HepG2 (cell line): Measurements from ENCODE around the gene LRRC3C. TPM values are rescaled to one million over a fixed set of nuclear protein-coding genes. Genes with fewer than 3 reads are reported as not detected.

Source experiments
- ASH2L ChIP-seq: fragments of 300-600, 200-600 bp; sonication (generic); IDR thresholded peaks from 2 replicates; pipeline ENCODE4 v1.7.0; 2017; ENCODE audit warnings: low read depth, mild to moderate bottlenecking, moderate library complexity, mixed read lengths, low read length; ENCODE audit not compliant: insufficient read length
- CHD2 ChIP-seq: IDR thresholded peaks from 2 replicates; pipeline ENCODE4 v1.6.1; 2011; ENCODE audit warnings: low read depth, low read length, improper control_type of control experiment
- ETV5 ChIP-seq: IDR thresholded peaks from 2 replicates; pipeline ENCODE4 v1.6.1; 2018; ENCODE audit warnings: missing biosample characterization, missing genetic modification reagents, inconsistent platforms, borderline replicate concordance
- GZF1 ChIP-seq: sonication (generic); formaldehyde crosslinking; IDR thresholded peaks from 2 replicates; pipeline ENCODE4 v1.5.1; 2020; ENCODE audit warnings: mild to moderate bottlenecking, missing genetic modification reagents
- KDM4B ChIP-seq: sonication (generic); formaldehyde crosslinking; IDR thresholded peaks from 2 replicates; pipeline ENCODE4 v1.4.0; 2020; ENCODE audit warnings: missing genetic modification reagents
- KMT2A ChIP-seq: sonication (generic); formaldehyde crosslinking; IDR thresholded peaks from 2 replicates; pipeline ENCODE4 v1.4.0; 2020; ENCODE audit warnings: missing genetic modification reagents
- MATR3 ChIP-seq: sonication (generic); formaldehyde crosslinking; IDR thresholded peaks from 2 replicates; pipeline ENCODE4 v1.4.0; 2020; ENCODE audit warnings: missing genetic modification reagents
- MED1 ChIP-seq: sonication (generic); formaldehyde crosslinking; IDR thresholded peaks from 2 replicates; pipeline ENCODE4 v1.4.0; 2020; ENCODE audit warnings: missing genetic modification reagents
- MEIS2 ChIP-seq: sonication (generic); formaldehyde crosslinking; IDR thresholded peaks from 2 replicates; pipeline ENCODE4 v1.9.0; 2021; ENCODE audit warnings: mild to moderate bottlenecking, missing genetic modification reagents
- MXD1 ChIP-seq: sonication (generic); formaldehyde crosslinking; IDR thresholded peaks from 2 replicates; pipeline ENCODE4 v1.4.0; 2020; ENCODE audit warnings: mild to moderate bottlenecking, missing genetic modification reagents
- MYC ChIP-seq: sonication (generic); formaldehyde crosslinking; IDR thresholded peaks from 2 replicates; pipeline ENCODE4 v1.9.0; 2021; ENCODE audit warnings: missing genetic modification reagents, borderline replicate concordance
- NONO ChIP-seq, 2 experiments: fragments of 450-650 bp in 1 of 2; sonication (generic) in 1 of 2; formaldehyde crosslinking in 1 of 2; IDR thresholded peaks in 1 of 2; conservative IDR thresholded peaks in 1 of 2; 2 replicates each; pipeline versions ENCODE4 v1.6.1 to v1.8.0; 2017 to 2022; ENCODE audit warnings: mild to moderate bottlenecking in 1 of 2, missing genetic modification reagents in 1 of 2, moderate library complexity in 1 of 2
- NR2C2 ChIP-seq: sonication (generic); formaldehyde crosslinking; IDR thresholded peaks from 2 replicates; pipeline ENCODE4 v1.4.0; 2020; ENCODE audit warnings: missing genetic modification reagents, mild to moderate bottlenecking, moderate library complexity, borderline replicate concordance
- PAF1 ChIP-seq: IDR thresholded peaks from 2 replicates; pipeline ENCODE4 v1.6.1; 2016; ENCODE audit warnings: missing genetic modification reagents, missing compliant biosample characterization
- PHB2 ChIP-seq: fragments of 450-650 bp; IDR thresholded peaks from 2 replicates; pipeline ENCODE4 v1.6.1; 2018; ENCODE audit not compliant: partially characterized antibody
- RCOR2 ChIP-seq: IDR thresholded peaks from 2 replicates; pipeline ENCODE4 v1.6.1; 2016; ENCODE audit warnings: missing biosample characterization, missing genetic modification reagents
- SIN3A ChIP-seq: IDR thresholded peaks from 2 replicates; pipeline ENCODE4 v1.6.1; 2011; ENCODE audit warnings: low read depth, mild to moderate bottlenecking, control low read depth, low read length, borderline replicate concordance
- SP1 ChIP-seq, 2 experiments: fragments of 450-650 bp in 1 of 2; sonication (generic) in 1 of 2; formaldehyde crosslinking in 1 of 2; IDR thresholded peaks; 2 replicates each; pipeline versions ENCODE4 v1.4.0 to v1.6.1; 2016 to 2020; ENCODE audit warnings: missing genetic modification reagents in 1 of 2
- SP4 ChIP-seq: sonication (generic); formaldehyde crosslinking; IDR thresholded peaks from 2 replicates; pipeline ENCODE4 v1.8.1; 2023; ENCODE audit warnings: mild to moderate bottlenecking, missing genetic modification reagents
- THYN1 ChIP-seq: sonication (generic); formaldehyde crosslinking; IDR thresholded peaks from 2 replicates; pipeline ENCODE4 v1.8.1; 2023; ENCODE audit warnings: low read depth, mild to moderate bottlenecking, moderate library complexity, missing genetic modification reagents, borderline replicate concordance
- ZBTB8A ChIP-seq: sonication (generic); formaldehyde crosslinking; IDR thresholded peaks from 2 replicates; pipeline ENCODE4 v1.4.0; 2020; ENCODE audit warnings: mild to moderate bottlenecking, low read depth, missing genetic modification reagents, borderline replicate concordance
- ZFY ChIP-seq: sonication (generic); formaldehyde crosslinking; IDR thresholded peaks from 2 replicates; pipeline ENCODE4 v1.4.0; 2020; ENCODE audit warnings: missing genetic modification reagents
- ZNF326 ChIP-seq: sonication (generic); formaldehyde crosslinking; IDR thresholded peaks from 2 replicates; pipeline ENCODE4 v1.4.0; 2020; ENCODE audit warnings: missing genetic modification reagents, borderline replicate concordance
- ZNF550 ChIP-seq: sonication (generic); formaldehyde crosslinking; IDR thresholded peaks from 2 replicates; pipeline ENCODE4 v1.4.0; 2020; ENCODE audit warnings: mild to moderate bottlenecking, missing genetic modification reagents, borderline replicate concordance
- ZNF644 ChIP-seq: IDR thresholded peaks from 2 replicates; pipeline ENCODE4 v1.6.1; 2016; ENCODE audit warnings: low read depth
- ZNF678 ChIP-seq: sonication (generic); formaldehyde crosslinking; IDR thresholded peaks from 2 replicates; pipeline ENCODE4 v1.4.0; 2020; ENCODE audit warnings: mild to moderate bottlenecking, missing genetic modification reagents
- ZNF709 ChIP-seq: sonication (generic); formaldehyde crosslinking; IDR thresholded peaks from 2 replicates; pipeline ENCODE4 v1.5.0; 2020; ENCODE audit warnings: mild to moderate bottlenecking, missing genetic modification reagents
- ZNF768 ChIP-seq: sonication (generic); formaldehyde crosslinking; IDR thresholded peaks from 2 replicates; pipeline ENCODE4 v1.4.0; 2020; ENCODE audit warnings: missing genetic modification reagents
- ZNF776 ChIP-seq: sonication (generic); formaldehyde crosslinking; IDR thresholded peaks from 2 replicates; pipeline ENCODE4 v1.4.0; 2020; ENCODE audit warnings: mild to moderate bottlenecking, missing genetic modification reagents
- ZUFSP ChIP-seq: sonication (generic); formaldehyde crosslinking; IDR thresholded peaks from 2 replicates; pipeline ENCODE4 v1.9.0; 2021; ENCODE audit warnings: missing genetic modification reagents, mild to moderate bottlenecking, borderline replicate concordance
- polyA plus RNA-seq, 8 experiments: library from polyadenylated mRNA; depleted of rRNA in 3 of 8; stranded (reverse) in 7 of 8; unstranded in 1 of 8; fragments of >200 nt; fragmentation: Illumina TruSeq in 4 of 8; extraction: Trizol in 4 of 8; gene quantifications; 2 replicates each; pipeline versions ENCODE4 v1.2.1 to v1.2.3, GENCODE V29; 2011 to 2016; ENCODE audit warnings: low read depth in 4 of 8, missing spikeins in 1 of 8, mixed read lengths in 1 of 8; ENCODE audit not compliant: insufficient read depth in 1 of 8
- total RNA-seq, 5 experiments: library from RNA; depleted of rRNA; stranded (reverse); fragments of >200 nt; fragmentation: Illumina TruSeq; extraction: Trizol; gene quantifications; 2 replicates each; pipeline ENCODE4 v1.2.3, GENCODE V29; 2016; ENCODE audit warnings: low read depth in 1 of 5

The LRRC3C gene
- total and polyA plus RNA-seq, 2 of the 13 experiments (the other 11 are each of a cell fraction or from before 2014, with no cell fraction given) = 0.17 TPM; not detected in 1

GRCh38 chr17:39927929-39928857, 661 bp downstream of the LRRC3C start (continued):
- no peak for TF ChIP-seq ZNF678 (CRISPR knock-in tag)
- TF ChIP-seq ZNF768 (CRISPR knock-in tag) = peak; percentile 66
- no peak for TF ChIP-seq MATR3 (CRISPR knock-in tag)
- no peak for TF ChIP-seq MYC (CRISPR knock-in tag)
- no peak for TF ChIP-seq KMT2A
- peak; percentile 66 for TF ChIP-seq ZFY (CRISPR knock-in tag)
- no peak for TF ChIP-seq NONO (IDR thresholded peaks at IDR 0.05)
- no peak for TF ChIP-seq NONO (CRISPR knock-in tag; conservative IDR thresholded peaks at IDR 0.05)
- no peak; the same call in 1 of the 2 replicates for TF ChIP-seq SIN3A
- TF ChIP-seq ZNF776 (CRISPR knock-in tag) = no peak
- TF ChIP-seq THYN1 (CRISPR knock-in tag) = no peak; the same call in 1 of the 2 replicates
- no peak for TF ChIP-seq ZNF326 (CRISPR knock-in tag)
- TF ChIP-seq ZBTB8A (CRISPR knock-in tag) = no peak
- no peak for TF ChIP-seq ETV5 (CRISPR knock-in tag)
- TF ChIP-seq PAF1 (CRISPR knock-in tag) = no peak
- TF ChIP-seq MXD1 (CRISPR knock-in tag) = no peak
- no peak for TF ChIP-seq MED1
- TF ChIP-seq ZNF644 (CRISPR knock-in tag) = no peak
- no peak for TF ChIP-seq ASH2L
- no peak; the same call in 1 of the 2 replicates for TF ChIP-seq MEIS2 (CRISPR knock-in tag)
- no peak for TF ChIP-seq GZF1 (CRISPR knock-in tag)
- TF ChIP-seq NR2C2 = no peak
- TF ChIP-seq ZUFSP (CRISPR knock-in tag) = no peak
- TF ChIP-seq ZNF709 (CRISPR knock-in tag) = no peak
- peak; percentile 85; the same call in 1 of the 2 replicates for TF ChIP-seq ZNF550
- TF ChIP-seq SP4 (CRISPR knock-in tag) = peak; percentile 13; the same call in 1 of the 2 replicates
- TF ChIP-seq RCOR2 (CRISPR knock-in tag) = no peak
- no peak for TF ChIP-seq KDM4B (CRISPR knock-in tag)
- no peak for TF ChIP-seq CHD2
- TF ChIP-seq SP1 (IDR thresholded peaks at IDR 0.05) = no peak
- no peak for TF ChIP-seq SP1 (CRISPR knock-in tag; IDR thresholded peaks at IDR 0.05)
- TF ChIP-seq PHB2 = no peak
